Spleen (tissue), 7 donors: ENCODE data around the gene C1GALT1C1L.
"Not testable (repeated sequence)": the region's sequence is repeated elsewhere in the genome, so short reads cannot be mapped to it uniquely, and the experiment has no call there.

ENCODE experiments used
- POLR2AphosphoS5 ChIP-seq, 3 donors: sonication (generic); formaldehyde crosslinking; IDR thresholded peaks; one replicate each; pipeline ENCODE4 v1.5.1; 2017; ENCODE audit warnings: antibody characterized with exemption in 3 of 3
- TF ChIP-seq, protein P1 (sequence below), 11 experiments: fragments of 200-600 bp in 7 of 11; fragments of 450-650 bp in 4 of 11; sonication (generic) in 4 of 11; IDR thresholded peaks in 8 of 11; conservative IDR thresholded peaks in 3 of 11; 1 replicate in 7 of 11; 2 replicates in 4 of 11; pipeline versions ENCODE4 v1.4.0 to v1.8.0; 2016 to 2021; ENCODE audit warnings: antibody characterized with exemption in 11 of 11, inconsistent platforms in 4 of 11, mild to moderate bottlenecking in 1 of 11
- donor health status: DM: no; HTN: no; CAD: no; lungs with moderate emphysema.
- donor health status: DM: no; HTN: no; CAD: no.
- donor health status: DM: no; HTN: no; CAD: no.

DNA sequence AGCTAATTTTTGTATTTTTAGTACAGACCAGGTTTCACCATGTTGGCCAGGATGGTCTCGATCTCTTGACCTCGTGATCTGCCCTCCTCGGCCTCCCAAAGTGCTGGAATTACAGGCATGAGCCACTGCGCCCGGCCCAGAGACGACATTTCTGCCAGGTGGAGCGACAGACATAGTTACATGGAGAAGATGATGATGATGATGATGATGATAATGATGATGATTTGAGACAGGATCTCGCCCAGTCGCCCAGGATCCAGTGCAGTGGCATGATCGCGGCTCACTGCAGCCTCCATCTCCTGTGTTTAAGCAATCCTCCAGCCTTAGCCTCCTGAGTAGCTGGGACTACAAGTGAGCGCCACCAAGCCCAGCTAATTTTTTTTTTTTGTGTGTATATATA, 40.1 kb downstream of the C1GALT1C1L start:
- TF ChIP-seq, protein P1, sequence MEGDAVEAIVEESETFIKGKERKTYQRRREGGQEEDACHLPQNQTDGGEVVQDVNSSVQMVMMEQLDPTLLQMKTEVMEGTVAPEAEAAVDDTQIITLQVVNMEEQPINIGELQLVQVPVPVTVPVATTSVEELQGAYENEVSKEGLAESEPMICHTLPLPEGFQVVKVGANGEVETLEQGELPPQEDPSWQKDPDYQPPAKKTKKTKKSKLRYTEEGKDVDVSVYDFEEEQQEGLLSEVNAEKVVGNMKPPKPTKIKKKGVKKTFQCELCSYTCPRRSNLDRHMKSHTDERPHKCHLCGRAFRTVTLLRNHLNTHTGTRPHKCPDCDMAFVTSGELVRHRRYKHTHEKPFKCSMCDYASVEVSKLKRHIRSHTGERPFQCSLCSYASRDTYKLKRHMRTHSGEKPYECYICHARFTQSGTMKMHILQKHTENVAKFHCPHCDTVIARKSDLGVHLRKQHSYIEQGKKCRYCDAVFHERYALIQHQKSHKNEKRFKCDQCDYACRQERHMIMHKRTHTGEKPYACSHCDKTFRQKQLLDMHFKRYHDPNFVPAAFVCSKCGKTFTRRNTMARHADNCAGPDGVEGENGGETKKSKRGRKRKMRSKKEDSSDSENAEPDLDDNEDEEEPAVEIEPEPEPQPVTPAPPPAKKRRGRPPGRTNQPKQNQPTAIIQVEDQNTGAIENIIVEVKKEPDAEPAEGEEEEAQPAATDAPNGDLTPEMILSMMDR (IDR thresholded peaks at IDR 0.05 in 8 of 11, conservative IDR thresholded peaks at IDR 0.05 in 3 of 11): not testable (repeated sequence)
- not testable (repeated sequence) for TF ChIP-seq POLR2AphosphoS5 (IDR thresholded peaks at IDR 0.05)
